ENCODE results near the gene BEND6.
"Not testable (repeated sequence)": the region's sequence is repeated elsewhere in the genome, so short reads cannot be mapped to it uniquely, and the experiment has no call there.

BEND6 gene

DNA sequence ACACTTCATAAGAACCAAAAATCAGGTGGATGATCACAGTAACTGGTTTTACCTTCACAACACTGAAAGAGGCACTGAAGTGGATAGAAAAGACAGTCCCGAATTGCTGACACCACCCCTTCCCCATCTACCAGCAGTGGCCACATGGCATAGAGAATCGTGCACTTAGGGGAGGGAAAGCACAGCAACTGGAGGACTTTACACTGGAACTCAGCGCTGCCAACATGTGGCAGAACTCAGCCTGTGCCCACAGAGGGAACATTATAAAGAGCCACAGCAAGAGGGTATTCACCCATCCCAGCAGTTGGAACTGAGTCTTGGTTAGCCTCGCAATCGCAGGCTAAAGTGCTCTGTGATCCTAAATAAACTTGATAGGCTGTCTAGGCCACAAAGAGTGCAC lies 85.1 kb downstream of the BEND6 start:
- TF ChIP-seq, protein P1, sequence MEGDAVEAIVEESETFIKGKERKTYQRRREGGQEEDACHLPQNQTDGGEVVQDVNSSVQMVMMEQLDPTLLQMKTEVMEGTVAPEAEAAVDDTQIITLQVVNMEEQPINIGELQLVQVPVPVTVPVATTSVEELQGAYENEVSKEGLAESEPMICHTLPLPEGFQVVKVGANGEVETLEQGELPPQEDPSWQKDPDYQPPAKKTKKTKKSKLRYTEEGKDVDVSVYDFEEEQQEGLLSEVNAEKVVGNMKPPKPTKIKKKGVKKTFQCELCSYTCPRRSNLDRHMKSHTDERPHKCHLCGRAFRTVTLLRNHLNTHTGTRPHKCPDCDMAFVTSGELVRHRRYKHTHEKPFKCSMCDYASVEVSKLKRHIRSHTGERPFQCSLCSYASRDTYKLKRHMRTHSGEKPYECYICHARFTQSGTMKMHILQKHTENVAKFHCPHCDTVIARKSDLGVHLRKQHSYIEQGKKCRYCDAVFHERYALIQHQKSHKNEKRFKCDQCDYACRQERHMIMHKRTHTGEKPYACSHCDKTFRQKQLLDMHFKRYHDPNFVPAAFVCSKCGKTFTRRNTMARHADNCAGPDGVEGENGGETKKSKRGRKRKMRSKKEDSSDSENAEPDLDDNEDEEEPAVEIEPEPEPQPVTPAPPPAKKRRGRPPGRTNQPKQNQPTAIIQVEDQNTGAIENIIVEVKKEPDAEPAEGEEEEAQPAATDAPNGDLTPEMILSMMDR (IDR thresholded peaks at IDR 0.05) = no peak
- Mint-ChIP-seq H3K4me3 (no peak overlapping the region), H3K4me1 (no peaks in the 10 kb centered on the region), H3K9me3 (peaks cover 14% of the 10 kb centered on the region), H3K27me3 (ENCODE audit: low read depth, poor library complexity) (peaks cover 13% of the 10 kb centered on the region), H3K36me3 (ENCODE audit: low read depth) (no peaks in the 10 kb centered on the region), H3K27ac (no peak overlapping the region)
- no peak for DNase-seq

DNA sequence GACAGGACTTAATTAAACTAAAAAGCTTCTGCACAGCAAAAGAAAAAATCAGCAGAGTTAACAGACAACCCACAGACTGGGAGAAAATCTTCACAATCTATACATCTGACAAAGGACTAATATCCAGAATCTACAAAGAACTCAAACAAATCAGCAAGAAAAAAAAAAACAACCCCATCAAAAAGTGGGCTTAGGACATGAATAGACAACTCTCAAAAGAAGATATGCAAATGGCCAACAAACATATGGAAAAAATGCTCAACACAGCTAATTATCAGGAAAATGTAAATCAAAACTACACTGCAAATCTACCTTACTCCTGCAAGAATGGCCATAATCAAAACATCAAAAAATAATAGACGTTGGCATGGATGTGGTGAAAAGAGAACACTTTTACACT lies 89.2 kb downstream of the BEND6 start:
- Mint-ChIP-seq H3K9me3 (peaks cover 20% of the 10 kb centered on the region), H3K27me3 (ENCODE audit: low read depth, poor library complexity) (peaks cover 18% of the 10 kb centered on the region), H3K36me3 (ENCODE audit: low read depth) (peaks cover 13% of the 10 kb centered on the region), H3K4me1 (peaks cover 15% of the 10 kb centered on the region)
- DNase-seq, H3K27ac Mint-ChIP-seq, H3K4me3 Mint-ChIP-seq: not testable (repeated sequence)

DNA sequence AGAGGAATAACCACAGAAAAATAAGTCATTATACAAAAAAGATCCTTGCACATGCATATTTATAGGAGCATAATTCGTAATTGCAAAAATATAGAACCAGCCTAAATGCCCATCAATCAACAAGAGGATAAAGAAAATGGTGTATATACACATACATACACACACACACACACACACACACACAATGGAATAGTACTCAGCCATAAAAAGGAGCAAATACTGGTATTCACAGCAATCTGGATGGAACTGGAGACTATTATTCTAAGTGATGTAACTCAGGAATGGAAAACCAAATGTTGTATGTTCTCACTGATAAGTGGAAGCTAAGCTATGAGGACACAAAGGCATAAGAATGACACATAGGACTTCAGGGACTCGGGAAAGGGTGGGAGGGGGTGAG lies 89.7 kb downstream of the BEND6 start:
- no peak overlapping the region for H3K27ac Mint-ChIP-seq
- no peak overlapping the region for H3K4me3 Mint-ChIP-seq
- peaks cover 18% of the 10 kb centered on the region for H3K36me3 Mint-ChIP-seq (ENCODE audit: low read depth)
- H3K9me3 Mint-ChIP-seq = peaks cover 20% of the 10 kb centered on the region
- peaks cover 18% of the 10 kb centered on the region for H3K27me3 Mint-ChIP-seq (ENCODE audit: low read depth, poor library complexity)
- peaks cover 20% of the 10 kb centered on the region for H3K4me1 Mint-ChIP-seq
- TF ChIP-seq, protein P1 (IDR thresholded peaks at IDR 0.05) = no peak
- no peak for DNase-seq

DNA sequence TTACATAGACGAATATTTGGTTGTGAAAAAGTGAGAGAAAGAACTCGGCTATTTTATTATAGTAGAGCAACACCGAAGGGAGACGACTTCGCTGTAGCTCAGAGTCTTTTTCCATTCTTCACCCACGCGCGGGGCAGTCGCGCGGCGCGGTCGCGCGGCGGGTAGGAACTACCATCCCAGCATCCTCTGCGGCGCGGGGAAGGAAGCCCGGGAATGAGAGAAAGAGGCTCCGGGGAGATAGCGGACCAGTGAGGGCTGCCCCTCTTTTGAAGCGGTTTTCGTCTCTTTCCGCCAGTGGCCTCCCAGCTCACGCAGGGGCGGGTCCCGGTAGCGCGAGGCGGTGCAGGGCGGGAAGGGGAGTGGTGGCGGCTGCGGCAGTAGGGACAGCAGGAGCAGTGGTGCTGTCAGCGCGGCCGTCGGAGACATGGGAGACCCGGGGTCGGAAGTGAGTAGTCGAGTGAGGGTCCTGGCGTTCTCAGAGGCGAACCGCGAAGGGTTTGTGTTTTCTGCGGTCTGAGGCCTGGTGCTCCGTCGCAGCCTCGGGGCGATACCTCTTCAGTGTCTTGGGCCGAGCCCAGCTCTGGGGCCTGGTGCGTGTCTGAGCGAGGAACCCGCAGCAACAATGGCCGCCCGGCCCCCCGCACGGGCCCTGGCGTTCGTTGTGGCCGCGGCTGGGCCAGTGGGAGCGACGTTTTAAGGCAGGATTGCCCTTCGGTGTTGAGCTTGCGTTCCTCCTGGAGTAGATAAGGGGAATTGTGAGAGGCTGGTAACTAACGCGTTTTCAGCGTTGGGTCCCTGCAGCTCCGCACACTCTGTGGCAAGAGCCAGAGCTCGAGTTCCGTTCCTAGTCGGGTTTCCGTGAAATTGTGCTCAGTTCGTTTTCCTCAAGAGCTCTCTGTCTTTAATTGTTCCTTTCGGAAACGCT lies 91.7 kb downstream of the BEND6 start, which contains the start of gene KIAA1586:
KIAA1586 (plus strand) TSS at position 362 of the 925 bp plus-strand sequence; CDS start at position 425, 63 bp downstream.
- peak; percentile 85 for DNase-seq
- peaks cover 23% of the 10 kb centered on the region for H3K9me3 Mint-ChIP-seq
- H3K36me3 Mint-ChIP-seq (ENCODE audit: low read depth) = peaks cover 38% of the 10 kb centered on the region
- H3K27ac Mint-ChIP-seq = peak within 1 kb of the TSS; percentile 94
- peaks cover 23% of the 10 kb centered on the region for H3K4me1 Mint-ChIP-seq
- H3K27me3 Mint-ChIP-seq (ENCODE audit: low read depth, poor library complexity) = peaks cover 17% of the 10 kb centered on the region
- H3K4me3 Mint-ChIP-seq = peak within 1 kb of the TSS; percentile 91

DNA sequence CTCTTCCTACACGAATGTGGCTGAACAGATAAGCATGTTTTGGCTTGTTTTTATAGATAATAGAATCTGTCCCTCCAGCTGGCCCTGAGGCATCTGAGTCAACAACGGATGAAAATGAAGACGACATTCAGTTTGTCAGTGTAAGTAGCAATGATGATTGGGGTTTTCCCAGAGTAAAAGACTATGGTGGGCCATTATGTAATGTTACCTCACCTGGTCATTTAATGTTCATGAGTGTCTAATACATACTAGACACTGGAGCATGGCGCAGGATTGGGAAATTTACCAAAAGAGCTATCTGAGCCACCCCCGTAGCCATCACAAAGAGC lies 92.3 kb downstream of the BEND6 start:
- peaks cover 23% of the 10 kb centered on the region for H3K9me3 Mint-ChIP-seq
- H3K27ac Mint-ChIP-seq, DNase-seq, H3K4me3 Mint-ChIP-seq: not testable (repeated sequence)
- H3K4me1 Mint-ChIP-seq = peaks cover 23% of the 10 kb centered on the region
- peaks cover 41% of the 10 kb centered on the region for H3K36me3 Mint-ChIP-seq (ENCODE audit: low read depth)
- H3K27me3 Mint-ChIP-seq (ENCODE audit: low read depth, poor library complexity) = peaks cover 11% of the 10 kb centered on the region

DNA sequence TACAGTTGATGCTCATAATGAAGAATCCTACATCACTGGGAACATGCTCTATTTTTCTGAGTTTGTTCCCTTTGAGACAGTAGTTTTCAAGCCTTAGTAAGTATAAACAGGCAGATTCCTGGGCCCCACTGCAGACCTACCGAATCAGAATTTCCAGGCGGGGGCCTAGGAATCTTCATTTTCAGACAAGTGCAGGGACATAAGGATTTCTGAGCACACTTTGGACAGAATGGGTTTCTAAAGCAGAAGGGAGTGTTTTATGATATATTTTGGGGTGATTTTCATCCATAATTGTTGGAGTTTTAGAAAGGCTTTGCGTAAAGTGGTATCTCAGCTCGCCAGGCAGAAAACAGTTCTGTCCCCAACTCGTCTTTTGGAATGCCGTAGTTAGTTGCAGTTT lies 93.0 kb downstream of the BEND6 start:
- H3K27me3 Mint-ChIP-seq (ENCODE audit: low read depth, poor library complexity); DNase-seq; H3K27ac Mint-ChIP-seq: not testable (repeated sequence)
- H3K36me3 Mint-ChIP-seq (ENCODE audit: low read depth) = peaks cover 44% of the 10 kb centered on the region
- peak overlapping the region; percentile 88 for H3K4me3 Mint-ChIP-seq
- peaks cover 23% of the 10 kb centered on the region for H3K4me1 Mint-ChIP-seq
- peaks cover 23% of the 10 kb centered on the region for H3K9me3 Mint-ChIP-seq

DNA sequence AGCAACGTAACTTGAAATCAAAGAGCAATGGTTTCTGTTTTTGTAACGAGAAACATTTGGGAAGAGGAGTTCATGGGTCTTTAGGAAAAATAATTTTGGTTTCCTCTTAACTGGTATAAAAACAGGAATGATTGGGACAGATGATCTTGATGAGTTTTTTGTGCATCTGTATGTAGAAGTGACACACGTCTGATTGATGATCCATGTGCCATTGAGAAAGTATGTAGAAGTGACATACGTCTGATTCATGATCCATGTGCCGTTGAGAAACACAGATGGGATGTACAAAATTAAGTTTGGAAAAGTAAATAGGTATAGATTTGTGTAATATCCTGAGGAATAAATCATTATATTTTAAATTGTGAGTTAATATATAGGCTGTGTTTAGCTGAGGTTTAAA lies 93.7 kb downstream of the BEND6 start:
- peaks cover 52% of the 10 kb centered on the region for H3K36me3 Mint-ChIP-seq (ENCODE audit: low read depth)
- H3K9me3 Mint-ChIP-seq = peaks cover 23% of the 10 kb centered on the region
- H3K4me1 Mint-ChIP-seq = peaks cover 23% of the 10 kb centered on the region
- H3K27ac Mint-ChIP-seq = no peak overlapping the region
- H3K27me3 Mint-ChIP-seq (ENCODE audit: low read depth, poor library complexity) = peaks cover 4% of the 10 kb centered on the region
- TF ChIP-seq, protein P1 (IDR thresholded peaks at IDR 0.05) = no peak
- DNase-seq = no peak
- peak overlapping the region; percentile 88 for H3K4me3 Mint-ChIP-seq

- Mint-ChIP-seq H3K27me3 (ENCODE audit: low read depth, poor library complexity) (no peaks in the 10 kb centered on the region), H3K9me3 (no peaks in the 10 kb centered on the region), H3K4me3 (no peak overlapping the region), H3K27ac (no peak overlapping the region), H3K36me3 (ENCODE audit: low read depth) (peaks cover 50% of the 10 kb centered on the region), H3K4me1 (no peaks in the 10 kb centered on the region)
- TF ChIP-seq, protein P1 (IDR thresholded peaks at IDR 0.05) = no peak
- no peak for DNase-seq
Measured at GRCh38 chr6:57063847-57064246, 108.9 kb downstream of the BEND6 start.

Measured in nephron progenitor cell (in vitro differentiated cells).